GM12892 (cell line): ENCODE measurements around the gene ARHGEF26.

ENCODE experiments used
- POLR2AphosphoS5 ChIP-seq: IDR thresholded peaks from 2 replicates; pipeline ENCODE4 v1.6.1; 2011; ENCODE audit warnings: low read depth, low read length, control low read depth
- TAF1 ChIP-seq: IDR thresholded peaks from 2 replicates; pipeline ENCODE4 v1.6.1; 2011; ENCODE audit warnings: low read depth, mild to moderate bottlenecking, control low read depth, low read length, borderline replicate concordance

GRCh38 chr3:154209499-154209898 is 88.3 kb downstream of the ARHGEF26 start:
- TF ChIP-seq POLR2AphosphoS5 (no peak), TAF1 (no peak)
